ENCODE results near the gene SPTBN5.

The SPTBN5 gene

GRCh38 chr15:41918506-41919126 is 24.8 kb upstream of the SPTBN5 start:
- H3K36me3 ChIP-seq (ENCODE audit: control insufficient read depth in 2 of 2, insufficient read depth in 2 of 2, low read length in 2 of 2): peaks cover 17 to 29% of the 10 kb centered on the region in 2 donors
- H3K27ac ChIP-seq (ENCODE audit: low read depth in 2 of 2, low read length in 2 of 2): no peak overlapping the region
- H3K4me3 ChIP-seq (ENCODE audit: low read length in 2 of 2): no peak overlapping the region
- no peak overlapping the region for H3K9ac ChIP-seq (ENCODE audit: low read depth in 1 of 2, low read length in 2 of 2)
- peaks cover 19 to 32% of the 10 kb centered on the region in 2 donors for H3K4me1 ChIP-seq (ENCODE audit: control insufficient read depth in 2 of 2, insufficient read depth in 2 of 2, low read length in 2 of 2)
- no peaks in the 10 kb centered on the region for H3K9me3 ChIP-seq (ENCODE audit: control insufficient read depth in 2 of 2, low read length in 2 of 2)
- no peaks in the 10 kb centered on the region for H3K27me3 ChIP-seq (ENCODE audit: control insufficient read depth in 2 of 2, insufficient read depth in 2 of 2, low read length in 2 of 2)

GRCh38 chr15:41917767-41918430 is 24.0 kb upstream of the SPTBN5 start:
- Histone ChIP-seq H3K4me3 (ENCODE audit: low read length in 2 of 2) (no peak overlapping the region), H3K9me3 (ENCODE audit: control insufficient read depth in 2 of 2, low read length in 2 of 2) (no peaks in the 10 kb centered on the region), H3K27ac (ENCODE audit: low read depth in 2 of 2, low read length in 2 of 2) (peak overlapping the region; percentile 26 to 44), H3K36me3 (ENCODE audit: control insufficient read depth in 2 of 2, insufficient read depth in 2 of 2, low read length in 2 of 2) (peaks cover 22 to 28% of the 10 kb centered on the region in 2 donors), H3K4me1 (ENCODE audit: control insufficient read depth in 2 of 2, insufficient read depth in 2 of 2, low read length in 2 of 2) (peaks cover 19 to 32% of the 10 kb centered on the region in 2 donors), H3K9ac (ENCODE audit: low read depth in 1 of 2, low read length in 2 of 2) (no peak overlapping the region), H3K27me3 (ENCODE audit: control insufficient read depth in 2 of 2, insufficient read depth in 2 of 2, low read length in 2 of 2) (no peaks in the 10 kb centered on the region)

- no peak overlapping the region for H3K9ac ChIP-seq (ENCODE audit: low read depth in 1 of 2, low read length in 2 of 2)
- H3K9me3 ChIP-seq (ENCODE audit: control insufficient read depth in 2 of 2, low read length in 2 of 2): no peaks in the 10 kb centered on the region
- H3K27ac ChIP-seq (ENCODE audit: low read depth in 2 of 2, low read length in 2 of 2): no peak overlapping the region
- H3K4me1 ChIP-seq (ENCODE audit: control insufficient read depth in 2 of 2, insufficient read depth in 2 of 2, low read length in 2 of 2): peaks cover 10 to 19% of the 10 kb centered on the region in 2 donors
- no peak overlapping the region for H3K4me3 ChIP-seq (ENCODE audit: low read length in 2 of 2)
- peaks cover 30 to 31% of the 10 kb centered on the region in 2 donors for H3K36me3 ChIP-seq (ENCODE audit: control insufficient read depth in 2 of 2, insufficient read depth in 2 of 2, low read length in 2 of 2)
- H3K27me3 ChIP-seq (ENCODE audit: control insufficient read depth in 2 of 2, insufficient read depth in 2 of 2, low read length in 2 of 2): no peaks in the 10 kb centered on the region
These were observed 21.6 kb upstream of the SPTBN5 start for GRCh38 chr15:41915255-41915994.

GRCh38 chr15:41914411-41914810 is 20.6 kb upstream of the SPTBN5 start:
- H3K27ac ChIP-seq (ENCODE audit: low read depth in 2 of 2, low read length in 2 of 2): no peak overlapping the region
- peaks cover 6 to 8% of the 10 kb centered on the region in 2 donors for H3K4me1 ChIP-seq (ENCODE audit: control insufficient read depth in 2 of 2, insufficient read depth in 2 of 2, low read length in 2 of 2)
- H3K4me3 ChIP-seq (ENCODE audit: low read length in 2 of 2): no peak overlapping the region

GRCh38 chr15:41913256-41913655 is 19.4 kb upstream of the SPTBN5 start:
- Histone ChIP-seq H3K27ac (ENCODE audit: low read depth in 2 of 2, low read length in 2 of 2) (no peak overlapping the region), H3K9me3 (ENCODE audit: control insufficient read depth in 2 of 2, low read length in 2 of 2) (no peaks in the 10 kb centered on the region), H3K36me3 (ENCODE audit: control insufficient read depth in 2 of 2, insufficient read depth in 2 of 2, low read length in 2 of 2) (peaks cover 37% of the 10 kb centered on the region in 2 donors), H3K9ac (ENCODE audit: low read depth in 1 of 2, low read length in 2 of 2) (no peak overlapping the region), H3K4me3 (ENCODE audit: low read length in 2 of 2) (no peak overlapping the region), H3K4me1 (ENCODE audit: control insufficient read depth in 2 of 2, insufficient read depth in 2 of 2, low read length in 2 of 2) (peaks cover 9 to 12% of the 10 kb centered on the region in 2 donors), H3K27me3 (ENCODE audit: control insufficient read depth in 2 of 2, insufficient read depth in 2 of 2, low read length in 2 of 2) (no peaks in the 10 kb centered on the region)

More at GRCh38 chr15:41914411-41914810, 20.6 kb upstream of the SPTBN5 start:
- H3K9me3 ChIP-seq (ENCODE audit: control insufficient read depth in 2 of 2, low read length in 2 of 2): no peaks in the 10 kb centered on the region
- H3K9ac ChIP-seq (ENCODE audit: low read depth in 1 of 2, low read length in 2 of 2): no peak overlapping the region
- peaks cover 33 to 35% of the 10 kb centered on the region in 2 donors for H3K36me3 ChIP-seq (ENCODE audit: control insufficient read depth in 2 of 2, insufficient read depth in 2 of 2, low read length in 2 of 2)
- no peaks in the 10 kb centered on the region for H3K27me3 ChIP-seq (ENCODE audit: control insufficient read depth in 2 of 2, insufficient read depth in 2 of 2, low read length in 2 of 2)

GRCh38 chr15:41911691-41912345 is 18.0 kb upstream of the SPTBN5 start:
- Histone ChIP-seq H3K9ac (ENCODE audit: low read depth in 1 of 2, low read length in 2 of 2) (no peak overlapping the region), H3K4me3 (ENCODE audit: low read length in 2 of 2) (no peak overlapping the region), H3K4me1 (ENCODE audit: control insufficient read depth in 2 of 2, insufficient read depth in 2 of 2, low read length in 2 of 2) (peaks cover 3 to 4% of the 10 kb centered on the region in 2 donors), H3K36me3 (ENCODE audit: control insufficient read depth in 2 of 2, insufficient read depth in 2 of 2, low read length in 2 of 2) (peaks cover 34 to 48% of the 10 kb centered on the region in 2 donors), H3K9me3 (ENCODE audit: control insufficient read depth in 2 of 2, low read length in 2 of 2) (no peaks in the 10 kb centered on the region), H3K27ac (ENCODE audit: low read depth in 2 of 2, low read length in 2 of 2) (no peak overlapping the region), H3K27me3 (ENCODE audit: control insufficient read depth in 2 of 2, insufficient read depth in 2 of 2, low read length in 2 of 2) (no peaks in the 10 kb centered on the region)

- H3K4me3 ChIP-seq (ENCODE audit: low read length in 2 of 2): no peak overlapping the region
- peaks cover 38 to 51% of the 10 kb centered on the region in 2 donors for H3K36me3 ChIP-seq (ENCODE audit: control insufficient read depth in 2 of 2, insufficient read depth in 2 of 2, low read length in 2 of 2)
- H3K27me3 ChIP-seq (ENCODE audit: control insufficient read depth in 2 of 2, insufficient read depth in 2 of 2, low read length in 2 of 2): no peaks in the 10 kb centered on the region
- H3K27ac ChIP-seq (ENCODE audit: low read depth in 2 of 2, low read length in 2 of 2): peak overlapping the region in 1 of 2 donors; percentile 17
- no peak overlapping the region for H3K9ac ChIP-seq (ENCODE audit: low read depth in 1 of 2, low read length in 2 of 2)
- H3K4me1 ChIP-seq (ENCODE audit: control insufficient read depth in 2 of 2, insufficient read depth in 2 of 2, low read length in 2 of 2): peaks cover 3 to 4% of the 10 kb centered on the region in 2 donors
- H3K9me3 ChIP-seq (ENCODE audit: control insufficient read depth in 2 of 2, low read length in 2 of 2): no peaks in the 10 kb centered on the region
These were observed 15.0 kb upstream of the SPTBN5 start for GRCh38 chr15:41908736-41909461.

GRCh38 chr15:41907141-41907540 is 13.3 kb upstream of the SPTBN5 start:
- no peaks in the 10 kb centered on the region for H3K9me3 ChIP-seq (ENCODE audit: control insufficient read depth in 2 of 2, low read length in 2 of 2)
- H3K9ac ChIP-seq (ENCODE audit: low read depth in 1 of 2, low read length in 2 of 2): no peak overlapping the region
- peaks cover 3 to 4% of the 10 kb centered on the region in 2 donors for H3K4me1 ChIP-seq (ENCODE audit: control insufficient read depth in 2 of 2, insufficient read depth in 2 of 2, low read length in 2 of 2)
- no peak overlapping the region for H3K27ac ChIP-seq (ENCODE audit: low read depth in 2 of 2, low read length in 2 of 2)
- H3K4me3 ChIP-seq (ENCODE audit: low read length in 2 of 2): no peak overlapping the region
- H3K27me3 ChIP-seq (ENCODE audit: control insufficient read depth in 2 of 2, insufficient read depth in 2 of 2, low read length in 2 of 2): no peaks in the 10 kb centered on the region
- H3K36me3 ChIP-seq (ENCODE audit: control insufficient read depth in 2 of 2, insufficient read depth in 2 of 2, low read length in 2 of 2): peaks cover 33 to 46% of the 10 kb centered on the region in 2 donors

GRCh38 chr15:41906608-41907007 is 12.8 kb upstream of the SPTBN5 start:
- Histone ChIP-seq H3K9ac (ENCODE audit: low read depth in 1 of 2, low read length in 2 of 2) (no peak overlapping the region), H3K27me3 (ENCODE audit: control insufficient read depth in 2 of 2, insufficient read depth in 2 of 2, low read length in 2 of 2) (no peaks in the 10 kb centered on the region), H3K4me1 (ENCODE audit: control insufficient read depth in 2 of 2, insufficient read depth in 2 of 2, low read length in 2 of 2) (peaks cover 3 to 4% of the 10 kb centered on the region in 2 donors), H3K4me3 (ENCODE audit: low read length in 2 of 2) (no peak overlapping the region), H3K36me3 (ENCODE audit: control insufficient read depth in 2 of 2, insufficient read depth in 2 of 2, low read length in 2 of 2) (peaks cover 33 to 42% of the 10 kb centered on the region in 2 donors), H3K9me3 (ENCODE audit: control insufficient read depth in 2 of 2, low read length in 2 of 2) (no peaks in the 10 kb centered on the region), H3K27ac (ENCODE audit: low read depth in 2 of 2, low read length in 2 of 2) (no peak overlapping the region)
